NCI-H82 treated with DMSO at 0.1 percent for 48 hours (cell line): ENCODE measurements around the gene ISL2.

ENCODE experiments used
- DNase-seq: peaks from one replicate; lab custom pipeline; 2025; ENCODE audit not compliant: unreplicated experiment; lab: John Stamatoyannopoulos, UW

Gene ISL2

DNA sequence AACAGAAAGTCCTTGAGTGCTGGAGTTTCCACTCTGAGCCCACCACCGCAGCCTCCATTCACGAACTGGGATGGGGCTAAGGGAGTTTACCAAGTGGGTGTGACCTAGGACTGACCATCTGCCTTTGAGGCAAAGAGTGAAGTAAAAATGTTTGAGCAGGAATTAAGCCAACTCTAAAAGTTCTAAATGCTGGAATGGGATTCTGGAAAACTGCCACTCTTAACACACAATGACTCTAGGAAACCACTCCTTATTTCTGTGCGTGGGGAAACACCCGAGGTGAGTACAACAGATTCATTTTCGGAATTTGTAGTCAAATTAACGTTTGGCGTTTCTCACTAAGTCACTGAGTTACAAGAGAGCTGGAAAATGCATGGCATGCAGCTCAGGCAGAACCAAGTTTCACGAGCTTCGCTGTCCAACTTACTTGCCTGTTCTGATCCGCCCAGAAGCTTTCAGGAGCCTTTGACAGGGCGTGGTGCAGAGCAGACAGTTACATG is 31.6 kb downstream of the ISL2 start:
- DNase-seq, result no peak

- no peak for DNase-seq
These were observed 39.5 kb downstream of the ISL2 start for GRCh38 chr15:76376029-76376428.

DNA sequence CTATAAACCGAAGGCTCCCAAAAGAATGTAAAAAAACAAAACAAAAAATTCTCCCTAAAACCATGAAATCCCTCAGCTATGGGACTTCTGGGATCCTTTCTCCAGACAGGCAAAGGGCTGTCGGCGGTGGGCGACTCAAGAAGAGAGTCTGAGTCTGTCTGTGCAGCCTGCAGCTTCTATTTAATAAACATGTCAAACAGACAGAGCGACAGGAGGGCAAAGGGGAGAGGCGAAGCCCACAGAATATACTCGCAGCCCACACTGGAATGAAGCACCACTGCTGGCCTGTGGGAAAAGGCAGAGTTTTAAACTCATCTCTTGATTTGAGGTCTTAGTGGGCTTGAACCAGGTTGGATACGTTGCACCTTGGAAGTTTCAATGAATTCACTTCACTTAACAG is 40.2 kb downstream of the ISL2 start:
- no peak for DNase-seq

DNA sequence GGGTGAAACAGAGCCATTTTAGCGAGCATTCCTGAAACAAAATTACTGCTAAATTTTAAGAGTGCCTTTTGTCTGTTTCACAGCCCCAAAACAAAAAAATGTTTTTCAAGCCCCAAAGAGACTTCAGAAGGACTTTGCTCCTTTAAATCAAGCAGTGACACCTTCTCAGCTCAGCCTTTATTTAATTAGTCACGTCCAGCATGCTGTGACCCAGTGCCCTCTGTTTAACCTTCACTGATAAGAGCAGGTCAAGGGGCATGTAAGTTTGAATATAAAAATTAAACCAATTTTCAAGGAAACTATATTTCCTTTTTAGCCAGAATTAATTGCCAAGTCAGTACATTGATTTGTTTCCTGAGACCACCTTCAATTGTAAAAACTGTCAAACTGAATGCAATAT is 40.6 kb downstream of the ISL2 start:
- DNase-seq, result no peak

GRCh38 chr15:76377751-76378150 is 41.2 kb downstream of the ISL2 start:
- DNase-seq, result no peak

DNA sequence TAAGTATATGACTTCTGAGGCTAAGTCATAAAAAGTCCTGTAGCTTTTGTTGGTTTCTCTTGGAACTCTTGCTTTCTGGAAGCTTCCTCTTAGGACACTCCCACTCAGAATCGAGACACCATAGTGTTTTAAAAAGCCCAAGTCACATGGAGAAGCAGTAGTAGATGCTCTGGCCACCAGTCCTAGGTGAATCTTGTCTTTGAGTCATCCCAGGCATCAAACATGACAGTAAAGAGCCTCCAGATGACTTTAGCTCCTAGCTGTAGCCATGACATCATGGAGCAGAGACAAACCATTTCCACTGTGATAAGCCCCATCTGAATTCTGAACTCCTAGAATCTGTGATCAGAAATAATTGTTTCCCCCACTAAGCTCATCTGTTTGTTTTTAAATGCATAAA is 42.1 kb downstream of the ISL2 start:
- DNase-seq, result no peak

- no peak for DNase-seq
These were observed 43.7 kb downstream of the ISL2 start for GRCh38 chr15:76380249-76380648.

- no peak for DNase-seq
These were observed 44.8 kb downstream of the ISL2 start for GRCh38 chr15:76381366-76381765.

DNA sequence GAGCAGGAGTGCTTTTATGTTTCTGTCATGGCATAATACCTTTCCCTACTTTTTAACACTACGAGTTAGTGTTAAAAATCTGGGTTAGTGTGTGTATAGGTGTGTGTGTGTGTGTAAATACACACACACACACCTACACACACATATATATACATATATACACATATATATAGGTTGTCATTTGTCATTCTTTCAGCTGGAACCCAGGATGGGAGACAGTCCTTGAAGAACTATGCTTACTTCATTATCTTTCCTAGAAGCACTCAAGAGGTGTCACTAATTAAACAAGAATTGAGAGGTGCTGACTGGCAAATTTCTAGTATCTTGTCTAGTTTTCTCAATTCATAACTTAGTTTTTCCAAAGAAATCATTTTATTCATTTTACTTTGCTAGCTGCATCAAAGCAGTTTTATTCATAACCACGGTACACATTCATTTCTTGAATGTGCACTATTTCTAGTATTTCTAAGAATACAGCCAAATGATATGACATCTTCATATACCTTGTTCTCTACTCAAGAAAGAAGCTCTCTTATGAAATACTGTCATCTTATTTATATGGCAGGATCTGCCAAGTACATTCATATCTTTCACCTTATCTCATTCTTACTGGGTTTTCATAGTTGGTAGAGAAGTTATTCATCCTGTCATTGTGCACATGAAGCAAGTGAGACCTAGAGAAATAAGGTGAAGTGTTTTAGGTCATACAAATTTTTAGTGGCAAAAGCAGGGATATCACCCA is 46.6 kb downstream of the ISL2 start:
- no peak for DNase-seq

DNA sequence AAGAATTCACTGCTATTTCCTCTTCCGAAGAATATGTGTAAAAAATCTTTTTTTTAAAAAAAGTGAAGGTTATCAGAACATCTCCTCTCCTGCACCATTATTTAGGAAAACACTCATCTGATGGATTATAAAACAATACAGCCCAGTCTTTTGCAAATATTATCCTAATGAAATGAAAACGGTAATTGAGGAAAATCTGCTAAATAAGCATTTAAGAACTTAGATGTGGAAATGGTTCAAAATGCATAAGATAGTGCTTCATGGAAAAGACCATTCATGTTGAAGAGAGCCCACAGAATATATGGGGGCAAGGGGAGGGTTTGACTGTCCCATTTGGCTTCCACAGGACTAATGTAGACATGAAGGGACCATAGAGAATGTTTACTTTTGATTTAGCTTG is 47.8 kb downstream of the ISL2 start:
- no peak for DNase-seq

- no peak for DNase-seq
These were observed 49.6 kb downstream of the ISL2 start for GRCh38 chr15:76386178-76386577.

GRCh38 chr15:76386926-76387325 is 50.4 kb downstream of the ISL2 start:
- no peak for DNase-seq

DNA sequence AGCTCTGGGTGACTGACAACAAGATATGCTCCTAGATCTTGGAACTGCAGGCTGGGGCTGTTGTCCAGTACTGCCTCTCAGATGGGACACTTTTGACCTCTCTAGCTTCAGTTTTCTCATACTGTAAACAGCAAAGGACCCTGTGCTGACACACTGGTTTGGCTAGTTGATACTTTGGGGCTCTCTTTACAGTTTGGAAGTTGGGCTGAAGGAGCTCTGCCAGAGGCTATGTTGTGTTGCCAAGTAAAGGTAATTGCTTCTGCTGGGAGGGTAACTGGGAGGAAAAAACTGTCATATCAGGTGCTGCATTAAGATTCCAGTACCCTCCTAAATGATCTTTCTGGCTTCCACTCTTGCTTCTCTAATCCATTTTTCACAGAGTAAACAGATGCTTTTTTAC is 54.0 kb downstream of the ISL2 start:
- no peak for DNase-seq

DNA sequence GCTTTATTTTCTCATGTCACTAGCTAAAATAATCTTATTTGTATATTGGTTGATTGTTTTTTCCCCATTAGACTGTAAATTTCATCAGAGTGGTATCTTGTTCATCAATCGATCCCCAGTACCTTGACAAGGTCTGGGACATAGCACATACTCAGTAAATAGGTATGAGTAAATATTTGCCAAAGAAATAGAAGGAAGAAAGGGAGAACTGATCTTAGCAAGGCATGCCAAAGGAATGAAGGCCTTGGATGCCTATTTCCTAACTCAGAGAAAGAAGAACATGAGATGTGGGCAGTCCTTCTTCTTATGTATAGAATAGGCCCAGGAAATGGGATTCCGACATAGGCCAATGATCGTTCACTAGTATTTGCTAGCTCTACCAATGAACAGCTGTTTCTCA is 54.7 kb downstream of the ISL2 start:
- no peak for DNase-seq

GRCh38 chr15:76391847-76392246 is 55.3 kb downstream of the ISL2 start:
- no peak for DNase-seq
